LNCaP clone FGC (cell line): ENCODE data around the gene ZNF85.
A peak's percentile ranks its signal among the peaks of the same experiment; 100 is the strongest.
"Not testable (repeated sequence)": the region's sequence is repeated elsewhere in the genome, so short reads cannot be mapped to it uniquely, and the experiment has no call there.

Experiments
- DNase-seq: peaks from one replicate; pipeline ENCODE4 v3.0.0-alpha.2; 2011; ENCODE audit warnings: low read depth
- H3K4me3 ChIP-seq: 2 replicates; pipeline ENCODE4 v1.5.1; 2011; ENCODE audit warnings: mild to moderate bottlenecking, low read depth, low read length, control low read depth
- TF ChIP-seq, protein P1 (sequence below): IDR thresholded peaks from 2 replicates; pipeline ENCODE4 v1.5.1; 2012; ENCODE audit warnings: mild to moderate bottlenecking; ENCODE audit not compliant: control insufficient read depth, insufficient read depth; ENCODE audit errors: extremely low read depth

The ZNF85 gene

GRCh38 chr19:20923077-20923871, at the start of gene ZNF85:
Gene ZNF85, plus strand, starts transcription at chr19:20923251. Its CDS starts 150 bp downstream, at chr19:20923401.
- TF ChIP-seq, protein P1, sequence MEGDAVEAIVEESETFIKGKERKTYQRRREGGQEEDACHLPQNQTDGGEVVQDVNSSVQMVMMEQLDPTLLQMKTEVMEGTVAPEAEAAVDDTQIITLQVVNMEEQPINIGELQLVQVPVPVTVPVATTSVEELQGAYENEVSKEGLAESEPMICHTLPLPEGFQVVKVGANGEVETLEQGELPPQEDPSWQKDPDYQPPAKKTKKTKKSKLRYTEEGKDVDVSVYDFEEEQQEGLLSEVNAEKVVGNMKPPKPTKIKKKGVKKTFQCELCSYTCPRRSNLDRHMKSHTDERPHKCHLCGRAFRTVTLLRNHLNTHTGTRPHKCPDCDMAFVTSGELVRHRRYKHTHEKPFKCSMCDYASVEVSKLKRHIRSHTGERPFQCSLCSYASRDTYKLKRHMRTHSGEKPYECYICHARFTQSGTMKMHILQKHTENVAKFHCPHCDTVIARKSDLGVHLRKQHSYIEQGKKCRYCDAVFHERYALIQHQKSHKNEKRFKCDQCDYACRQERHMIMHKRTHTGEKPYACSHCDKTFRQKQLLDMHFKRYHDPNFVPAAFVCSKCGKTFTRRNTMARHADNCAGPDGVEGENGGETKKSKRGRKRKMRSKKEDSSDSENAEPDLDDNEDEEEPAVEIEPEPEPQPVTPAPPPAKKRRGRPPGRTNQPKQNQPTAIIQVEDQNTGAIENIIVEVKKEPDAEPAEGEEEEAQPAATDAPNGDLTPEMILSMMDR = no peak
- peak within 1 kb of the TSS; percentile 80 for H3K4me3 ChIP-seq
- peak; percentile 91 for DNase-seq

DNA sequence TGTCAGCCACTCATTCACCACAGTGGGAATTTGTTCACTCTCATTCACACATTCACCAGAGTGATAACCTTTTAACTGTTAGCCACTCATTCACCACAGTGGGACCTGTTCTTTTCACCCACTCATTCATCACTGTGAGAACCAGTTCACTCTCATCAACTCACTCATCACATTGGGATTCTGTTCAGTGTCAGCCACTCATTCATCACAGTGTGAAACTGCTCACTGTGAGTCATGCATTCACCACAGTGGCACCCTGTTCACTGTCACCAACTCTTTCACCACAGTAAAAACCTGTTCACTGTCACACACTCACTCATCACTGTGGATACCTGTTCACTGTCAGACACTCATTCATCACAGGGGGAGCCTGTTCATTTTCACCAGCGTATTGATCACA, 43.5 kb upstream of the ZNF85 start:
- no peak overlapping the region for H3K4me3 ChIP-seq
- TF ChIP-seq, protein P1 = no peak
- DNase-seq = no peak

DNA sequence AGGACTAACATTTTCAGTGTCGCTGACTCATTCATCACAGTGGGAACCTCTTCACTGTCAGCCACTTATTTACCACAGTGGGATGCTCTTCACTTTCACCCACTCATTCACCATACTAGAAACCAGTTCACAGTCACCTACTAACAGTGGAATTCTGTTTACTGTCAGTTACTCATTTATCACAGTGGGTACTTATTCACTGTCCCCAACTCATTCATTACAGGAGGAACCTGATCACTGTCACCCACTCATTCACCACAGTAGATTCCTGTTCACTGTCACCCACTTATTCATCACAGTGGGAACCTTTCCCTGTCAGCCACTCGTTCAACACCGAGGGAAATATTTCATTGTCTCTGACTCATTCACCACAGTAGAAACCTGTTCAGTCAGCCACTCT, 10.1 kb upstream of the ZNF85 start:
- DNase-seq = no peak
- TF ChIP-seq, protein P1 = no peak
- H3K4me3 ChIP-seq = no peak overlapping the region

DNA sequence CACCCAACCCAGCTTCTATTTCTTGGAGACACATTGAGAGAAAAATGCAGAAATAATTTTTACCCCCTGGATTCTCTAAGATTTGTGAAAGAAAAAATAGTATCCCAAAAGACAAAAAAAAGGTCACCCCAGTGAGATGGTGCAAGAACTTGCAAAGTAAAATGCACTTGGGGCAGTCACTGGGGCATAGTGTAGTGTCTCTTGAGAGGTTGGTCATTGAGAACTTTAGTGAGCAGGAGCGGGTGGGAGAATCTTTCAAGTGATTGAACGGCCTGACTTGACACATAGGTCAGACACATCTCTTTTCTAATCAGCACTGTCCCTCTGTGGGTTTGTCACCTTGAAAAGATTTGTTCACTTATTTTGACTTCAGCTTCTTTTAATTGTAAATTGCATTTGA, 2.4 kb downstream of the ZNF85 start:
- TF ChIP-seq, protein P1 = no peak
- no peak for DNase-seq
- no peak overlapping the region for H3K4me3 ChIP-seq

DNA sequence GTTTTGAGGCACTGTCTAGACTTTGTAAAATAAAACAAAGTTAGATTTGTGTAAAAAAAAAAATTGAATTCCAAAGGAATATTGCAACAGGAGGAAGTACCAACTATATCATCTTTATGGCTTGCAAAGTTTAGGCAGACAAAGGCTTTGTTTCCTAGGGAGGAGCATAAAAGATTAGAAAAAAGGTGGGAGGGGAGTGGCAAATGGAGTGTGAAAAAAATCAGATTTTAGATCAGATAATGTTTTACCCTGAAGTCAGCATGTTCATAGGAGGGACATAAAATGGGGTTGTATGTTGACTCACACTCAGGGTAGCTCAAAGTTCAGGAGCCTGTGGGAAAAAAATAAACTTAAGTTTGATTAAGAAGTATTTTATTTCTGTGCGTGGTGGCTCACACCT, 3.7 kb downstream of the ZNF85 start:
- no peak overlapping the region for H3K4me3 ChIP-seq
- TF ChIP-seq, protein P1 = no peak
- DNase-seq = no peak

GRCh38 chr19:20928371-20928770, 5.3 kb downstream of the ZNF85 start:
- DNase-seq = no peak
- no peak overlapping the region for H3K4me3 ChIP-seq
- TF ChIP-seq, protein P1 = no peak

DNA sequence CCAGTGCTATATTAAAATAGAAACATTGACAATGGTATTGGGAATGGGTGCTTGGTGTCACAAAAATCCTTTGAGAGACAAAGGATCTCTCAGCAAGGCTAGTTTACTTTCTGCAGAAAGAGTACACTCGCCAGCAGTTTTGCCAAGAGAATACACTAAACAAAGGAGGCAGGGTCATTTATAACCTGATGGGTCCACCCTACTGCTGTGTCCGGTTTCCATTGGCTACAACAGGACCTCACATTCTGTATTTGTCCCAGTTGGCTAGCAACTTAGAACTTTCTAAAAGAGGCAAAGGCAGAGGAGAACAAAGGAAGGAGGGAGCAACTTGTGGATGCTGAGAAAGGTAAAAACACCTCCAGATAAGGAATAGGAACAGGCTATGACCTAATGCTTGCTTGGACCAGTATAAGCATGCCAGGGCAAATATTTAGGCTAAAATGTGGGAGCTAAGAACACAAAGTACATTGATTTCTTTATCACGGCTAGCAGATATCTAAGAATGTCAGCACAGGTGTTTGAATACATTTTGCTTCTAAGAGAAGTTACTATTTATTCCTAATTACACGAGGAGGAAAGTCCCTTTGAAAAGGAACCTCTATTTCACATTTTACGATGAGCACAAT, 13.4 kb downstream of the ZNF85 start:
- not testable (repeated sequence) for H3K4me3 ChIP-seq, DNase-seq

DNA sequence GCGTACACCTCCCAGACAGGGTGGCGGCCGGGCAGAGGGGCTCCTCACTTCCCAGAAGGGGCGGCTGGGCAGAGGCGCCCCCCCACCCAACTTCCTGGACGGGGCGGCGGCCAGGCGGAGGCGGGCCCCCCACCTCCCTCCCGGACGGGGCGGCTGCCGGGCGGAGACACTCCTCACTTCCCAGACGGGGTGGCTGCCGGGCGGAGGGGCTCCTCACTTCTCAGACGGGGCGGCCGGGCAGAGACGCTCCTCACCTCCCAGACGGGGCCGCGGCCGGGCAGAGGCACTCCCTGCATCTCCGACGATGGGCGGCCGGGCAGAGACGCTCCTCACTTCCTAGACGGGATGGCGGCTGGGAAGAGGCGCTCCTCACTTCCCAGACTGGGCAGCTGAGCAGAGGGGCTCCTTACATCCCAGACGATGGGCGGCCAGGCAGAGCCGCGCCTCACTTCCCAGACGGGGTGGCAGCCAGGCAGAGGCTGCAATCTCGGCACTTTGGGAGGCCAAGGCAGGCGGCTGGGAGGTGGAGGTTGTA, 29.6 kb downstream of the ZNF85 start:
- not testable (repeated sequence) for DNase-seq, H3K4me3 ChIP-seq
